DND-41 (cell line): ENCODE measurements around the gene FRMD8.
A peak's percentile ranks its signal among the peaks of the same experiment; 100 is the strongest.

Source experiments
- ATAC-seq: fragments of 200-7000 bp; cut with Tn5 transposase; 3 replicates; pipeline ENCODE4 v1.9.1; 2021; ENCODE audit warnings: low read depth; ENCODE audit not compliant: insufficient read depth
- DNase-seq: peaks from one replicate; pipeline ENCODE4 v3.0.0-alpha.2; 2020
- H2AFZ ChIP-seq: 2 replicates; pipeline ENCODE4 v1.6.0; 2012; ENCODE audit warnings: low read depth, low read length
- H3K27ac ChIP-seq: 2 replicates; pipeline ENCODE4 v1.5.1; 2012; ENCODE audit warnings: low read length, inconsistent platforms
- H3K27me3 ChIP-seq: fragments of 200-600 bp; sonication (generic); 2 replicates; pipeline ENCODE4 v1.6.0; 2012; ENCODE audit warnings: low read length, mild to moderate bottlenecking, inconsistent platforms; ENCODE audit not compliant: insufficient read depth, poor library complexity
- H3K36me3 ChIP-seq: 2 replicates; pipeline ENCODE4 v1.5.1; 2012; ENCODE audit warnings: low read length, inconsistent platforms; ENCODE audit not compliant: insufficient read depth
- H3K4me1 ChIP-seq: 2 replicates; pipeline ENCODE4 v1.5.1; 2012; ENCODE audit warnings: mild to moderate bottlenecking, low read length; ENCODE audit not compliant: insufficient read depth
- H3K4me2 ChIP-seq: 2 replicates; pipeline ENCODE4 v1.6.0; 2012; ENCODE audit warnings: mild to moderate bottlenecking, moderate library complexity, low read length, inconsistent platforms; ENCODE audit not compliant: insufficient read depth
- H3K4me3 ChIP-seq, 2 experiments: fragments of 200-600 bp in 1 of 2; shearing (Covaris generic) in 1 of 2; 2 replicates each; pipeline ENCODE4 v1.5.1; 2012 to 2016; ENCODE audit warnings: inconsistent platforms in 2 of 2, low read length in 2 of 2, mild to moderate bottlenecking in 2 of 2, low read depth in 1 of 2, moderate library complexity in 1 of 2
- H3K79me2 ChIP-seq: 2 replicates; pipeline ENCODE4 v1.6.0; 2012; ENCODE audit warnings: low read length, inconsistent platforms; ENCODE audit not compliant: insufficient read depth
- H3K9ac ChIP-seq: 2 replicates; pipeline ENCODE4 v1.6.0; 2012; ENCODE audit warnings: low read depth, mild to moderate bottlenecking, inconsistent platforms, low read length, moderate library complexity
- H3K9me3 ChIP-seq: 2 replicates; pipeline ENCODE4 v1.5.1; 2012; ENCODE audit warnings: low read length, moderate library complexity, mild to moderate bottlenecking, inconsistent platforms; ENCODE audit not compliant: insufficient read depth, severe bottlenecking
- H4K20me1 ChIP-seq: 2 replicates; pipeline ENCODE4 v1.6.0; 2012; ENCODE audit warnings: low read length; ENCODE audit not compliant: insufficient read depth
- EZH2 ChIP-seq: IDR thresholded peaks from 3 replicates; pipeline ENCODE4 v1.6.1; 2012; ENCODE audit warnings: borderline replicate concordance, low read depth, mild to moderate bottlenecking, moderate library complexity, low read length, inconsistent platforms; ENCODE audit not compliant: severe bottlenecking
- TF ChIP-seq, protein P1 (sequence below): IDR thresholded peaks from 2 replicates; pipeline ENCODE4 v1.5.1; 2012; ENCODE audit warnings: borderline replicate concordance, low read length, moderate library complexity, mild to moderate bottlenecking; ENCODE audit not compliant: poor library complexity, severe bottlenecking; ENCODE audit errors: extremely low read depth

Gene FRMD8

DNA sequence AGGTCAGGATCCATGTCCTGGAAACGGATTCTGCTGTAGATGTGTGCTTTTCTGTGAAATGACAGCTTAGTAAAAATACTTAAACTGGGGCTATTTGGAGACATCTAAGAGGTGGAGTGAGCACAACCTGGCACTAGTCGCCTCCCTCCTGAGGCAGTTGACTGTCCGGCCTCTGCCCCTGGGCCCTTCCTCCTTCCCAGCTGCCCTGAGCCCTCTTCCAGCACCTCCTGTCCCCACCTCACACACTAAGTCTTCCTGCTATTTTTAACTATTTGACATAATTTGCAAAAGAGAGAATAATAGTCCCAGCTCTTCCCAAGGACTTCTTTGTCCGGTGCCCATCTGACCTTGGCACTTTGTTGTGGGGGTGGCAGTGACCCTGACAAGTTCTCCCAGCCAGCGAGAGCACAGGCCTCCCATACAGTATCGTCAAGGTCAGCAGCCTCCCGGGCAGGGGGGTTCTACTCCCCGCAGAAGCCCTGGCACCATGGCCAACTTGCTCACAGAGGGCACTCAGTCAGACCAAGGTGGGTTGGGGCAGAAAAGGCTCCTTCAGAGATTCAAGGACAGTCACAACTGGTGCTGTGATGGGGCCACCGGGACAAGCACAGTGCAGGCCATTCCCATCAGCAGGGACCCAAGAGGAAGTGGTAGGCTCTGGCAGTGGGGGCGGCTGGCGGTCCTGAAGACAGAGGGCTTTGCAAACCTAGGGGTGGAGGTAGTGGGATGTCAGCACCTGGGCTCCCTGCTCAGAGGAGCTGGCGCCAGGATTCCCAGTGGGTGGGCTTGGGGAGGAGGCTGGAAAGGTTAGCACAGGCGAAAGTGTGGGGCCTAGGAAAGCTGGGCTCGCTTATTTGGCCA is 30.6 kb downstream of the FRMD8 start:
- Histone ChIP-seq H3K4me1 (peaks cover 62% of the 10 kb centered on the region), H2AFZ (no peak overlapping the region), H3K9me3 (no peaks in the 10 kb centered on the region), H3K79me2 (peaks cover 57% of the 10 kb centered on the region), H3K4me3 (peak overlapping the region in 1 of 2 experiments; percentile 50; a peak in 2 of 4 replicates), H3K36me3 (peaks cover 12% of the 10 kb centered on the region), H4K20me1 (no peaks in the 10 kb centered on the region), H3K9ac (peak overlapping the region; percentile 98), H3K27ac (peak overlapping the region; percentile 99), H3K27me3 (no peaks in the 10 kb centered on the region), H3K4me2 (peak overlapping the region; percentile 86)
- DNase-seq (peak; percentile 64), ATAC-seq (no peak)
- TF ChIP-seq EZH2, result no peak
- TF ChIP-seq, protein P1, sequence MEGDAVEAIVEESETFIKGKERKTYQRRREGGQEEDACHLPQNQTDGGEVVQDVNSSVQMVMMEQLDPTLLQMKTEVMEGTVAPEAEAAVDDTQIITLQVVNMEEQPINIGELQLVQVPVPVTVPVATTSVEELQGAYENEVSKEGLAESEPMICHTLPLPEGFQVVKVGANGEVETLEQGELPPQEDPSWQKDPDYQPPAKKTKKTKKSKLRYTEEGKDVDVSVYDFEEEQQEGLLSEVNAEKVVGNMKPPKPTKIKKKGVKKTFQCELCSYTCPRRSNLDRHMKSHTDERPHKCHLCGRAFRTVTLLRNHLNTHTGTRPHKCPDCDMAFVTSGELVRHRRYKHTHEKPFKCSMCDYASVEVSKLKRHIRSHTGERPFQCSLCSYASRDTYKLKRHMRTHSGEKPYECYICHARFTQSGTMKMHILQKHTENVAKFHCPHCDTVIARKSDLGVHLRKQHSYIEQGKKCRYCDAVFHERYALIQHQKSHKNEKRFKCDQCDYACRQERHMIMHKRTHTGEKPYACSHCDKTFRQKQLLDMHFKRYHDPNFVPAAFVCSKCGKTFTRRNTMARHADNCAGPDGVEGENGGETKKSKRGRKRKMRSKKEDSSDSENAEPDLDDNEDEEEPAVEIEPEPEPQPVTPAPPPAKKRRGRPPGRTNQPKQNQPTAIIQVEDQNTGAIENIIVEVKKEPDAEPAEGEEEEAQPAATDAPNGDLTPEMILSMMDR, result no peak

DNA sequence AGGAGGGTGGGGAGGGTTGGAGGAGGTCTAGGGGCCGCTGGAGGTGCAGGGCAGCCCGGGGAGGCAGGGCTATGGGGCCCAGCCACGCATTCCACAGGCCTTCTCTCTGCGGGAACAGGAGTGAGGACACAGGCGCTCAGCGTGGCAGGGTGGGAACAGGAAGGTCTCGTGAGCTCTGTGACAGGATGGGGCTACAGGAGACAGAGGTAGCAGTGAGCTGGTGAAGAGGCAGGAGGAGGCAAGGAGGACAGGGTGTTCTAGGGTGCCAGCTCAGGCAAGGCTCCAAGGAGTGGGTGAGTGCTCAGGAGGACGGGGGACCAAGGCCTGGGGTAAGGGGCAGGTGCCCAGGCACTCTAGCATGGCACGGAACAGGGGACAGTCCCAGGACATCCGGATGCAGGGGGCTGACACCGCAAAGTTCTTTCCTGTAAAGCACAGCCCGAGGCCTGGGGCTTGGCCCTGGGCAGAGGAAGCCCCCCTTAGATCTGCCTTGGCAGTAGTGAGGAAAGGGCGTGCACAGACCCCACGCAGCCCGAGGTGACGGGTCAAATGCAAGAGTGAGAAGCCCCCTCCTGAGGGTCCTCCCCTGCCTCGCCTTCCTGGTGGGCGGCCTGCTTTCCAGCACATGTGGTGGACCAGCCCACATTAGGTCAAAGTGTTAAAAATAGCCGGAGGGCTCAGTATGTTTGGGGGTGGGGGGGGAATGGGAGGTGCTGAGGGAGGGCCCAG is 31.4 kb downstream of the FRMD8 start:
- Histone ChIP-seq H3K79me2 (peaks cover 63% of the 10 kb centered on the region), H3K9ac (peak overlapping the region; percentile 98), H3K4me3 (peak overlapping the region in 1 of 2 experiments; percentile 79; a peak in 2 of 4 replicates), H3K4me2 (peak overlapping the region; percentile 86), H4K20me1 (peaks cover 2% of the 10 kb centered on the region), H3K36me3 (peaks cover 6% of the 10 kb centered on the region; the same call in 1 of the 2 replicates), H2AFZ (no peak overlapping the region), H3K27me3 (no peaks in the 10 kb centered on the region), H3K4me1 (peaks cover 62% of the 10 kb centered on the region), H3K27ac (peak overlapping the region; percentile 99), H3K9me3 (no peaks in the 10 kb centered on the region)
- TF ChIP-seq, protein P1, result no peak
- no peak for TF ChIP-seq EZH2
- DNase-seq, result peak; percentile 52
- no peak for ATAC-seq

DNA sequence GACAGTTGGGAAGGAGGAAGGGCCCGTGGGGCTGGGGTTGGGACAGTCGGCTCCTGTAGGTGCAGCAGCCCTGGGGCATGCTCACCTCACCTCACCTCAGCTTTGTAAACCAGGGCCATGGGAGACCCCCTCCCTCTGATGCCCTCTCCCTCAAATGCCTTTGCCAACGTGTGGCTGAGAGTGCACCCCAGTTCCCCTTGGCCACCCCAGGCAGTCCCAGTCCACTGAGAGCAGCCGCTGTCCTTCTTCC is 31.9 kb downstream of the FRMD8 start:
- H3K79me2 ChIP-seq, result peaks cover 68% of the 10 kb centered on the region
- peak overlapping the region; percentile 86 for H3K4me2 ChIP-seq

More for the DNA sequence above, 31.9 kb downstream of the FRMD8 start:
- Histone ChIP-seq H3K4me1 (peaks cover 62% of the 10 kb centered on the region), H3K9ac (peak overlapping the region; percentile 98), H3K27me3 (no peaks in the 10 kb centered on the region), H3K36me3 (peaks cover 11% of the 10 kb centered on the region; the same call in 1 of the 2 replicates), H2AFZ (no peak overlapping the region), H3K9me3 (no peaks in the 10 kb centered on the region), H3K27ac (peak overlapping the region; percentile 99), H4K20me1 (peaks cover 7% of the 10 kb centered on the region), H3K4me3 (peak overlapping the region in 1 of 2 experiments; percentile 79; a peak in 2 of 4 replicates)
- ATAC-seq (no peak), DNase-seq (no peak)
- TF ChIP-seq, protein P1, result no peak
- no peak for TF ChIP-seq EZH2
